B cell (primary cell): Measurements from ENCODE around the gene MFSD11. TPM values are rescaled to one million over a fixed set of nuclear protein-coding genes. Genes with fewer than 3 reads are reported as not detected.

Experiments used
- ATAC-seq: fragments of 200-7000 bp; cut with Tn5 transposase; one replicate; pipeline ENCODE4 v1.10.0; 2021; ENCODE audit warnings: low read depth, mild to moderate bottlenecking, moderate number of reproducible peaks, moderate library complexity
- CTCF ChIA-PET: fragments of 350-600 bp; sonication (Branson Sonifier 250); formaldehyde crosslinking; loops from one replicate; lab custom pipeline; 2021; ENCODE audit warnings: antibody characterized with exemption, inconsistent platforms; lab: Charles Lee
- POLR2A ChIA-PET: fragments of 350-600 bp; sonication (Branson Sonifier 250); formaldehyde crosslinking; loops from one replicate; lab custom pipeline; 2021; ENCODE audit warnings: antibody characterized with exemption; lab: Charles Lee
- DNase-seq: peaks from one replicate; pipeline ENCODE4 v3.0.0; 2013
- H2AFZ ChIP-seq: 2 replicates; pipeline ENCODE4 v1.6.1; 2012; ENCODE audit warnings: mild to moderate bottlenecking, low read depth, low read length; ENCODE audit not compliant: insufficient read depth, poor library complexity, severe bottlenecking
- H3K27ac ChIP-seq, 2 donors: 1 replicate in 1 of 2; 2 replicates in 1 of 2; pipeline ENCODE4 v1.5.1; 2012 to 2013; ENCODE audit warnings: low read length in 2 of 2, mild to moderate bottlenecking in 2 of 2, moderate library complexity in 1 of 2
- H3K27me3 ChIP-seq, 4 experiments: fragments of 200-600 bp in 1 of 4; sonication (generic) in 1 of 4; replicated peaks in 1 of 4; 1 replicate in 2 of 4; 2 replicates in 2 of 4; pipeline versions ENCODE4 v1.6.1 to v1.7.0; 2013 to 2016; ENCODE audit warnings: low read length in 3 of 4, mild to moderate bottlenecking in 2 of 4, mixed read lengths in 1 of 4, moderate library complexity in 1 of 4; ENCODE audit not compliant: insufficient read depth in 4 of 4, control insufficient read depth in 3 of 4; ENCODE audit errors: control extremely low read depth in 1 of 4
- H3K36me3 ChIP-seq, 2 experiments: replicated peaks in 1 of 2; 1 replicate in 1 of 2; 2 replicates in 1 of 2; pipeline versions ENCODE4 v1.6.1 to v1.7.1; 2013; ENCODE audit warnings: low read length in 1 of 2; ENCODE audit not compliant: insufficient read depth in 2 of 2, control insufficient read depth in 1 of 2; ENCODE audit errors: control extremely low read depth in 1 of 2, extremely low read depth in 1 of 2
- H3K4me1 ChIP-seq, 2 donors: fragments of 200-600 bp in 1 of 2; sonication (generic) in 1 of 2; 1 replicate in 1 of 2; 2 replicates in 1 of 2; pipeline versions ENCODE4 v1.5.1 to v1.6.1; 2013 to 2017; ENCODE audit warnings: low read length in 2 of 2; ENCODE audit not compliant: control insufficient read depth in 2 of 2, insufficient read depth in 2 of 2
- H3K4me2 ChIP-seq: replicated peaks from 2 replicates; pipeline ENCODE3; 2012; ENCODE audit warnings: mild to moderate bottlenecking, low read depth, low read length; ENCODE audit not compliant: poor library complexity, severe bottlenecking
- H3K4me3 ChIP-seq, 5 experiments: fragments of 200-600 bp in 1 of 5; sonication (generic) in 1 of 5; 1 replicate in 3 of 5; 2 replicates in 2 of 5; pipeline versions ENCODE4 v1.5.1 to v1.7.0; 2011 to 2016; ENCODE audit warnings: low read length in 4 of 5, mild to moderate bottlenecking in 4 of 5, low read depth in 2 of 5, control low read depth in 1 of 5, moderate library complexity in 1 of 5; ENCODE audit not compliant: insufficient read depth in 1 of 5; ENCODE audit errors: control extremely low read depth in 1 of 5, extremely low read depth in 1 of 5
- H3K79me2 ChIP-seq: fragments of 200-600 bp; sonication (generic); one replicate; pipeline ENCODE4 v1.6.0; 2016; ENCODE audit warnings: low read length; ENCODE audit not compliant: control insufficient read depth, insufficient read depth
- H3K9ac ChIP-seq: fragments of 200-600 bp; sonication (generic); 2 replicates; pipeline ENCODE4 v1.6.1; 2017; ENCODE audit warnings: mild to moderate bottlenecking, low read length, moderate library complexity
- H3K9me3 ChIP-seq, 3 donors: one replicate each; pipeline versions ENCODE4 v1.6.1 to v1.7.1; 2013; ENCODE audit warnings: low read length in 2 of 3; ENCODE audit not compliant: control insufficient read depth in 2 of 3, insufficient read depth in 1 of 3; ENCODE audit errors: control extremely low read depth in 1 of 3
- H4K20me1 ChIP-seq: 2 replicates; pipeline ENCODE4 v1.6.0; 2012; ENCODE audit warnings: mild to moderate bottlenecking, low read length; ENCODE audit not compliant: insufficient read depth, control insufficient read depth, poor library complexity, severe bottlenecking
- H3K27ac Mint-ChIP-seq: one replicate; pipeline ENCODE4 v1.8.0; 2021; ENCODE audit warnings: mixed read lengths
- H3K27me3 Mint-ChIP-seq: one replicate; pipeline ENCODE4 v1.8.0; 2021; ENCODE audit warnings: mixed read lengths
- H3K4me1 Mint-ChIP-seq: one replicate; pipeline ENCODE4 v1.8.0; 2021; ENCODE audit warnings: mixed read lengths
- H3K4me3 Mint-ChIP-seq: one replicate; pipeline ENCODE4 v1.8.0; 2021; ENCODE audit warnings: mixed read lengths
- H3K9me3 Mint-ChIP-seq: one replicate; pipeline ENCODE4 v1.8.0; 2022; ENCODE audit warnings: mixed read lengths; ENCODE audit not compliant: insufficient read depth
- CTCF ChIP-seq: fragments of 200-600 bp; IDR thresholded peaks from one replicate; pipeline ENCODE4 v1.8.0; 2022; ENCODE audit warnings: antibody characterized with exemption, mild to moderate bottlenecking
- EZH2 ChIP-seq: IDR thresholded peaks from 2 replicates; pipeline ENCODE4 v1.6.1; 2012; ENCODE audit warnings: borderline replicate concordance, low read depth, mild to moderate bottlenecking, moderate library complexity, low read length; ENCODE audit not compliant: insufficient read depth, poor library complexity, severe bottlenecking
- WGBS: methylation state at CpG from one replicate; pipeline ENCODE4 v1.1.5; 2013; ENCODE audit warnings: missing lambda C conversion rate; ENCODE audit not compliant: insufficient coverage; 5-methylcytosine and 5-hydroxymethylcytosine counted together
- intact Hi-C: fragments of 100-400 bp; cut with micrococcal nuclease; formaldehyde crosslinking; loops from one replicate; pipeline ENCODE4 v1.10.0; 2022
- polyA plus RNA-seq: library from polyadenylated mRNA; depleted of rRNA; stranded (reverse); fragments of >200 nt; gene quantifications from 2 replicates; pipeline ENCODE4 v1.2.3, GENCODE V29; 2012
- total RNA-seq, 2 donors: library from RNA; stranded (reverse); fragments of 120-200 nt in 1 of 2; gene quantifications; 1 replicate in 1 of 2; 2 replicates in 1 of 2; pipeline versions ENCODE4 v1.2.3 to v1.2.4, GENCODE V29; 2013 to 2022

The MFSD11 gene
- total and polyA plus RNA-seq, 2 donors (not counting 1 experiment from before 2014, with no cell fraction given) = 24.5 to 36.4 TPM

- ATAC-seq = no peak
- TF ChIP-seq CTCF = no peak
- no peak for TF ChIP-seq EZH2
- CTCF ChIA-PET = no interaction called here
- Histone ChIP-seq H3K79me2 (peaks cover 77% of the 10 kb centered on the region), H3K36me3 (peaks cover 0 to 58% of the 10 kb centered on the region in 2 experiments), H3K4me2 (no peak overlapping the region), H3K4me1 (peaks cover 44 to 58% of the 10 kb centered on the region in 2 donors), H3K9ac (no peak overlapping the region), H3K9me3 (no peaks in the 10 kb centered on the region), H3K27ac (no peak overlapping the region), H2AFZ (no peak overlapping the region), H4K20me1 (peaks cover 14% of the 10 kb centered on the region), H3K4me3 (no peak overlapping the region), H3K27me3 (no peaks in the 10 kb centered on the region)
- Mint-ChIP-seq H3K27me3 (no peaks in the 10 kb centered on the region), H3K27ac (no peak overlapping the region), H3K4me1 (peaks cover 62% of the 10 kb centered on the region), H3K9me3 (no peaks in the 10 kb centered on the region), H3K4me3 (no peak overlapping the region)
- peak; percentile 18 for DNase-seq
- intact Hi-C loops = no loop called here
- POLR2A ChIA-PET = interaction anchor here (0.5 kb wide), 1 partner anchor 205 kb away, joined by 4 read pairs; no protein-coding TSS in a partner anchor
- WGBS = 100% methylated on average over 1 of the region's 3 CpGs
These were observed 4.9 kb upstream of the MFSD11 start for GRCh38 chr17:76732734-76733617.

GRCh38 chr17:76733618-76733957 lies 4.3 kb upstream of the MFSD11 start:
- Histone ChIP-seq H4K20me1 (peaks cover 14% of the 10 kb centered on the region), H2AFZ (no peak overlapping the region), H3K4me1 (peaks cover 41 to 54% of the 10 kb centered on the region in 2 donors), H3K9ac (no peak overlapping the region), H3K79me2 (peaks cover 76% of the 10 kb centered on the region), H3K4me2 (no peak overlapping the region), H3K27me3 (no peaks in the 10 kb centered on the region), H3K9me3 (no peaks in the 10 kb centered on the region), H3K36me3 (peaks cover 0 to 58% of the 10 kb centered on the region in 2 experiments), H3K27ac (no peak overlapping the region), H3K4me3 (no peak overlapping the region)
- peak overlapping the region; percentile 95 for H3K4me3 Mint-ChIP-seq
- ATAC-seq (no peak), DNase-seq (peak; percentile 19)
- intact Hi-C loops = no loop called here
- ChIA-PET CTCF (no interaction called here), POLR2A (interaction anchor here (0.5 kb wide), 1 partner anchor 205 kb away, joined by 4 read pairs; no protein-coding TSS in a partner anchor)
- H3K4me1 Mint-ChIP-seq = peaks cover 61% of the 10 kb centered on the region
- H3K9me3 Mint-ChIP-seq = no peaks in the 10 kb centered on the region
- H3K27ac Mint-ChIP-seq = no peak overlapping the region
- TF ChIP-seq CTCF (no peak), EZH2 (no peak)
- no CpG with 5 or more reads among the region's 1 CpG for whole genome bisulfite sequencing
- H3K27me3 Mint-ChIP-seq = no peaks in the 10 kb centered on the region
